Measurements from ENCODE around the gene CNTNAP2. TPM values are rescaled to one million over a fixed set of nuclear protein-coding genes. Genes with fewer than 3 reads are reported as not detected.

Gene CNTNAP2
- total and polyA plus RNA-seq, 9 of the 15 experiments (the other 6 are each of a cell fraction or from before 2014, with no cell fraction given): 0.04 to 0.62 (median 0.09) TPM; not detected in 4

DNA sequence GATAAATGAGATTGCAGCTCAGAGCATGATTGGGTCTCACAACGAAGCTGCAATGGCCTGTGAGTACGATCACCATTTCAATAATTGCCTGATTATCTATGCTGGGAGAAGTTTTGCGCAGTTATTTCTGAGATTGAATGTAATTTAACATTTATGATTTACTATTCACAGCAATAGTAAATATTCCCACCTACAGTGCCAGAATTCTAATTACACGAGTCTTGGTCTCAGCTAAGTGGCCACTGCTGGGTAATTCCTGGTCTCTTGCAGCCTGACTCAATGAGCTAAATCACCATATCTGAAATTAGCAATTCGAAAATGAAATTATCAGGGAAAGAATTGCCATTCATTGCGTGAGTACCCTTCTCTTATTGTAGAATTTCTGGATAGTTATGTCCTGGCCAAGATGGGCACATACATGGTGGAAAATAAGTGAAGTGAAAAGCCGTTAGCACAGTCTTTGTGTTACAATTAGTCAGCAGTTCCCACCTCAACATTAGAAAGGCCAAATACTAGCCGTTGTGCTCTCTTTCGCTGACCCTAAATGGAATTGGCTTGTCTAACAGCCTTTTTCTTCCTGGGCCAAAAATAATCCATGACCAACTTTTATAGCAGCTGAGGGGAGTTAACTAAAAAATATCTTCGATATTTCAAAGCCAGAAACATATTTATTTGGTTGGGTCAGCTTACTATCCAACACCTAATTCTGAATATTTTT lies 1793.0 kb downstream of the CNTNAP2 start:
- no peak overlapping the region for H3K4me3 ChIP-seq
- 1% methylated on average over 10 of the region's 10 CpGs for WGBS (ENCODE audit: insufficient coverage, low coverage, missing lambda C conversion rate)
- no peaks in the 10 kb centered on the region for H3K36me3 ChIP-seq (ENCODE audit: control insufficient read depth, insufficient read depth, low read length)
- H3K27ac ChIP-seq (ENCODE audit: extremely low read depth, low read depth, low read length): no peak overlapping the region
- no peak overlapping the region for H3K4me2 ChIP-seq (ENCODE audit: insufficient read depth, low read length)
- H3K9me1 ChIP-seq (ENCODE audit: control insufficient read depth, insufficient read depth, low read length): no peaks in the 10 kb centered on the region
- no peak for DNase-seq (ENCODE audit: extremely low read depth in 1 of 4, low spot score in 3 of 4)
- ChIA-PET POLR2A (no interaction called here), CTCF (ENCODE audit: low intra/inter-chr PET ratio) (no interaction called here)
- no peak for FAIRE-seq
- BruUV-seq (replicated peaks): no TSS peak
- TF ChIP-seq TAF15 (IDR thresholded peaks at IDR 0.05; ENCODE audit: low read depth, low read length) (no peak), RB1 (IDR thresholded peaks at IDR 0.05; ENCODE audit: low read depth) (no peak), SIN3B (IDR thresholded peaks at IDR 0.05; ENCODE audit: low read depth) (no peak), PTTG1 (tag; IDR thresholded peaks at IDR 0.05; ENCODE audit: low read depth) (no peak), POLR2B (IDR thresholded peaks at IDR 0.05; ENCODE audit: low read depth, partially characterized antibody) (no peak)
- H4K20me1 ChIP-seq (replicated peaks; ENCODE audit: control insufficient read depth, insufficient read depth, low read length): no peaks in the 10 kb centered on the region
- intact Hi-C loops (cut with micrococcal nuclease) (no loop called here), in situ Hi-C loops (cut with MboI) (no loop called here)
- no peaks in the 10 kb centered on the region for H3K79me2 ChIP-seq (ENCODE audit: control insufficient read depth, insufficient read depth, low read length)
- no peaks in the 10 kb centered on the region for H3K27me3 ChIP-seq (ENCODE audit: control insufficient read depth in 2 of 2, insufficient read depth in 2 of 2, low read length in 2 of 2)
- no peak overlapping the region for H2AFZ ChIP-seq (ENCODE audit: low read depth, low read length)
- peaks cover 2% of the 10 kb centered on the region for H3K9me3 ChIP-seq (replicated peaks; ENCODE audit: control insufficient read depth, insufficient read depth, low read depth, low read length)
- no peak for ATAC-seq
- no peak overlapping the region for H3K9ac ChIP-seq (ENCODE audit: insufficient read depth in 1 of 2, low read depth in 2 of 2, low read length in 2 of 2)
- no peaks in the 10 kb centered on the region for H3K4me1 ChIP-seq (replicated peaks in 1 of 2; ENCODE audit: control insufficient read depth in 2 of 2, insufficient read depth in 2 of 2, low read length in 2 of 2)

GRCh38 chr7:147911201-147911601 lies 1794.6 kb downstream of the CNTNAP2 start:
- no peak overlapping the region for H3K27ac ChIP-seq (ENCODE audit: extremely low read depth, low read depth, low read length)
- intact Hi-C loops (cut with micrococcal nuclease): no loop called here

More at GRCh38 chr7:147911201-147911601, 1794.6 kb downstream of the CNTNAP2 start:
- H3K79me2 ChIP-seq (ENCODE audit: control insufficient read depth, insufficient read depth, low read length): no peaks in the 10 kb centered on the region
- in situ Hi-C loops (cut with MboI): no loop called here
- H3K36me3 ChIP-seq (ENCODE audit: control insufficient read depth, insufficient read depth, low read length): no peaks in the 10 kb centered on the region
- H4K20me1 ChIP-seq (replicated peaks; ENCODE audit: control insufficient read depth, insufficient read depth, low read length): no peaks in the 10 kb centered on the region
- ATAC-seq: no peak
- CTCF ChIA-PET (ENCODE audit: low intra/inter-chr PET ratio): no interaction called here
- peaks cover 2% of the 10 kb centered on the region for H3K9me3 ChIP-seq (replicated peaks; ENCODE audit: control insufficient read depth, insufficient read depth, low read depth, low read length)
- no peak overlapping the region for H2AFZ ChIP-seq (ENCODE audit: low read depth, low read length)
- no peaks in the 10 kb centered on the region for H3K27me3 ChIP-seq (ENCODE audit: control insufficient read depth in 2 of 2, insufficient read depth in 2 of 2, low read length in 2 of 2)
- BruUV-seq (replicated peaks): no TSS peak
- no peak for TF ChIP-seq HEY1 (CRISPR knock-in tag; IDR thresholded peaks at IDR 0.05; ENCODE audit: borderline replicate concordance)
- no peak for TF ChIP-seq JUNB (CRISPR knock-in tag; conservative IDR thresholded peaks at IDR 0.05)
- no peak overlapping the region for H3K4me2 ChIP-seq (ENCODE audit: insufficient read depth, low read length)
- no peaks in the 10 kb centered on the region for H3K9me1 ChIP-seq (ENCODE audit: control insufficient read depth, insufficient read depth, low read length)
- no peak overlapping the region for H3K4me3 ChIP-seq
- no peak for FAIRE-seq
- H3K4me1 ChIP-seq (replicated peaks in 1 of 2; ENCODE audit: control insufficient read depth in 2 of 2, insufficient read depth in 2 of 2, low read length in 2 of 2): no peaks in the 10 kb centered on the region
- DNase-seq (ENCODE audit: extremely low read depth in 1 of 4, low spot score in 3 of 4): no peak
- 2% methylated on average over 3 of the region's 3 CpGs for WGBS (ENCODE audit: insufficient coverage, low coverage, missing lambda C conversion rate)
- H3K9ac ChIP-seq (ENCODE audit: insufficient read depth in 1 of 2, low read depth in 2 of 2, low read length in 2 of 2): no peak overlapping the region
- POLR2A ChIA-PET: no interaction called here
